ENCODE results near the gene CACNG3. TPM values are rescaled to one million over a fixed set of nuclear protein-coding genes. Genes with fewer than 3 reads are reported as not detected.

Gene CACNG3
- total and polyA plus RNA-seq, 2 donors (not counting 1 experiment from before 2014, with no cell fraction given): not detected

DNA sequence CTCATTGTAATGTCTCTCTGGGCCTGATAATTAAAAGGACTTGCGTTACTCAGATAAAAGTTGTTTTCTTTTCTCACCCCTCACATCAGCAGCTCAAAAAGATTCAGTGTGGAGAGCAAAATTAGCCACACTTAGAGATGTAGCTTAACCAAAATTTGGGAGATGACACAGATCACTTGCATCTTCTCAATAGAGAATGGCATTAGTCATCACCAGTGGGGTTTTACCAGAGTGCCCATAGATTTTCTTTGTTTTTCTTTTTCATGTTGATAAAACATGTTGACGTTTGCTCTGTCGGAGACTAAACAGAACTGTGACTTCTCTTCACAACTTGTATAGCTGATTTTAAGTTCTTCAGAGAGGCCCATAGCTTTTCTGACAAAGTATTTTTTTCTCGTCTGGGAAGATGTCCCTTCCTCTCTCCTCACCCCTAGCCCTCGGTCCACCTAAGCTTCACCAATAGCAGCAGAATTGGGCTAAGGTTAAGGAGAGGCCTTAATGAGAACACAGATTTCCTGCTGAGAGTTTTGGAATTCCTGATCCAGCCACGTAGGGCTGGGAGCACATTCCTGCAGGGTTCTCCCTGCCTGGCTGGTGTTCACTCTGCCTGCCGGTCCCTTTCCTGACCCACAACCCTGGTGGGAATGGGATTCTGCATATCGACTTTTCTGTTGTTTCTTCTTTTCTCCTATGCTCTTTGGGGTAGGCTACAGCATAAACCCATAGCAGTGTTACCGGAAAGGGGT, 92.6 kb downstream of the CACNG3 start:
- Mint-ChIP-seq H3K27me3 (peaks cover 22% of the 10 kb centered on the region), H3K9me3 (ENCODE audit: insufficient read depth) (no peaks in the 10 kb centered on the region), H3K4me1 (no peaks in the 10 kb centered on the region), H3K4me3 (no peak overlapping the region), H3K27ac (no peak overlapping the region)
- no peaks in the 10 kb centered on the region for H3K27me3 ChIP-seq (replicated peaks in 1 of 4; ENCODE audit: control extremely low read depth in 1 of 4, control insufficient read depth in 3 of 4, insufficient read depth in 4 of 4, low read length in 3 of 4)
- 50% methylated on average over 2 of the region's 9 CpGs for WGBS (ENCODE audit: insufficient coverage)
- ChIA-PET CTCF (no interaction called here), POLR2A (no interaction called here)
- H3K79me2 ChIP-seq (ENCODE audit: control insufficient read depth, insufficient read depth, low read length): no peaks in the 10 kb centered on the region
- no peak overlapping the region for H2AFZ ChIP-seq (ENCODE audit: insufficient read depth, low read depth, low read length, poor library complexity, severe bottlenecking)
- H3K4me1 ChIP-seq (ENCODE audit: control insufficient read depth in 2 of 2, insufficient read depth in 2 of 2, low read length in 2 of 2): no peaks in the 10 kb centered on the region
- intact Hi-C loops (cut with micrococcal nuclease): no loop called here
- H3K36me3 ChIP-seq (replicated peaks in 1 of 2; ENCODE audit: control extremely low read depth in 1 of 2, control insufficient read depth in 1 of 2, extremely low read depth in 1 of 2, insufficient read depth in 2 of 2, low read length in 1 of 2): no peaks in the 10 kb centered on the region
- DNase-seq: no peak
- H4K20me1 ChIP-seq (ENCODE audit: control insufficient read depth, insufficient read depth, low read length, poor library complexity, severe bottlenecking): no peaks in the 10 kb centered on the region
- H3K9me3 ChIP-seq (ENCODE audit: control extremely low read depth in 1 of 3, control insufficient read depth in 2 of 3, insufficient read depth in 1 of 3, low read length in 2 of 3): no peaks in the 10 kb centered on the region
- H3K4me3 ChIP-seq (ENCODE audit: control extremely low read depth in 1 of 5, extremely low read depth in 1 of 5, insufficient read depth in 1 of 5, low read depth in 2 of 5, low read length in 4 of 5): no peak overlapping the region
- no peak for TF ChIP-seq EZH2 (IDR thresholded peaks at IDR 0.05; ENCODE audit: borderline replicate concordance, insufficient read depth, low read depth, low read length, poor library complexity, severe bottlenecking)
- TF ChIP-seq, protein P1, sequence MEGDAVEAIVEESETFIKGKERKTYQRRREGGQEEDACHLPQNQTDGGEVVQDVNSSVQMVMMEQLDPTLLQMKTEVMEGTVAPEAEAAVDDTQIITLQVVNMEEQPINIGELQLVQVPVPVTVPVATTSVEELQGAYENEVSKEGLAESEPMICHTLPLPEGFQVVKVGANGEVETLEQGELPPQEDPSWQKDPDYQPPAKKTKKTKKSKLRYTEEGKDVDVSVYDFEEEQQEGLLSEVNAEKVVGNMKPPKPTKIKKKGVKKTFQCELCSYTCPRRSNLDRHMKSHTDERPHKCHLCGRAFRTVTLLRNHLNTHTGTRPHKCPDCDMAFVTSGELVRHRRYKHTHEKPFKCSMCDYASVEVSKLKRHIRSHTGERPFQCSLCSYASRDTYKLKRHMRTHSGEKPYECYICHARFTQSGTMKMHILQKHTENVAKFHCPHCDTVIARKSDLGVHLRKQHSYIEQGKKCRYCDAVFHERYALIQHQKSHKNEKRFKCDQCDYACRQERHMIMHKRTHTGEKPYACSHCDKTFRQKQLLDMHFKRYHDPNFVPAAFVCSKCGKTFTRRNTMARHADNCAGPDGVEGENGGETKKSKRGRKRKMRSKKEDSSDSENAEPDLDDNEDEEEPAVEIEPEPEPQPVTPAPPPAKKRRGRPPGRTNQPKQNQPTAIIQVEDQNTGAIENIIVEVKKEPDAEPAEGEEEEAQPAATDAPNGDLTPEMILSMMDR (IDR thresholded peaks at IDR 0.05): no peak
- H3K27ac ChIP-seq (ENCODE audit: low read length in 2 of 2): no peak overlapping the region
- no peak overlapping the region for H3K4me2 ChIP-seq (replicated peaks; ENCODE audit: low read depth, low read length, poor library complexity, severe bottlenecking)
- H3K9ac ChIP-seq (ENCODE audit: low read length): no peak overlapping the region
- ATAC-seq (ENCODE audit: low read depth): no peak

DNA sequence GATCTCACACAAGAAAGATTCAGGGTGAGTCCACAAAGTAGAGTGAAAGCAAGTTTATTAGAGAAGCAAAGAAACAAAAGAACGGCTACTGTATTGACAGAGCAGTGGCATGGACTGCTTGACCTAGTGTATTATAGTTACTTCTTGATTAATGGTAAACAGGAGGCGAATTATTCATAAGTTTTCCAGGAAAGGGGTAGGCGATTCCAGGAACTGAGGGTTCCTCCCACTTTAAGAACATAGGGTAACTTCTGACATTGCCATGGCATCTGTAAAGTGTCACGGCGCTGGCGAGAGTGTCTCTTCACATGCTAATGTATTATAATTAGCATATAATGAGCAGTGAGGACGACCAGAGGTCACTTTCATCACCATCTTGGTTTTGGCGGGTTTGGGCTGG, 93.2 kb downstream of the CACNG3 start:
- Histone ChIP-seq H3K36me3 (replicated peaks in 1 of 2; ENCODE audit: control extremely low read depth in 1 of 2, control insufficient read depth in 1 of 2, extremely low read depth in 1 of 2, insufficient read depth in 2 of 2, low read length in 1 of 2) (no peaks in the 10 kb centered on the region), H3K4me3 (ENCODE audit: control extremely low read depth in 1 of 5, extremely low read depth in 1 of 5, insufficient read depth in 1 of 5, low read depth in 2 of 5, low read length in 4 of 5) (no peak overlapping the region), H3K79me2 (ENCODE audit: control insufficient read depth, insufficient read depth, low read length) (no peaks in the 10 kb centered on the region), H3K9ac (ENCODE audit: low read length) (no peak overlapping the region), H3K4me1 (ENCODE audit: control insufficient read depth in 2 of 2, insufficient read depth in 2 of 2, low read length in 2 of 2) (no peaks in the 10 kb centered on the region), H4K20me1 (ENCODE audit: control insufficient read depth, insufficient read depth, low read length, poor library complexity, severe bottlenecking) (no peaks in the 10 kb centered on the region), H3K27ac (ENCODE audit: low read length in 2 of 2) (no peak overlapping the region), H2AFZ (ENCODE audit: insufficient read depth, low read depth, low read length, poor library complexity, severe bottlenecking) (no peak overlapping the region), H3K27me3 (replicated peaks in 1 of 4; ENCODE audit: control extremely low read depth in 1 of 4, control insufficient read depth in 3 of 4, insufficient read depth in 4 of 4, low read length in 3 of 4) (no peaks in the 10 kb centered on the region), H3K9me3 (ENCODE audit: control extremely low read depth in 1 of 3, control insufficient read depth in 2 of 3, insufficient read depth in 1 of 3, low read length in 2 of 3) (no peaks in the 10 kb centered on the region), H3K4me2 (replicated peaks; ENCODE audit: low read depth, low read length, poor library complexity, severe bottlenecking) (no peak overlapping the region)
- Mint-ChIP-seq H3K4me3 (no peak overlapping the region), H3K27ac (no peak overlapping the region), H3K9me3 (ENCODE audit: insufficient read depth) (no peaks in the 10 kb centered on the region), H3K4me1 (no peaks in the 10 kb centered on the region), H3K27me3 (peaks cover 24% of the 10 kb centered on the region)
- TF ChIP-seq, protein P1 (IDR thresholded peaks at IDR 0.05): no peak
- no peak for TF ChIP-seq EZH2 (IDR thresholded peaks at IDR 0.05; ENCODE audit: borderline replicate concordance, insufficient read depth, low read depth, low read length, poor library complexity, severe bottlenecking)
- CTCF ChIA-PET: no interaction called here
- 90% methylated on average over 2 of the region's 8 CpGs for WGBS (ENCODE audit: insufficient coverage)
- DNase-seq: no peak
- no peak for ATAC-seq (ENCODE audit: low read depth)
- intact Hi-C loops (cut with micrococcal nuclease): no loop called here
- POLR2A ChIA-PET: no interaction called here
